CD8-positive, alpha-beta memory T cell (primary cell): ENCODE data around the gene TSPAN9. TPM values are rescaled to one million over a fixed set of nuclear protein-coding genes. Genes with fewer than 3 reads are reported as not detected.
A peak's percentile ranks its signal among the peaks of the same experiment; 100 is the strongest.

ENCODE experiments used
- CTCF ChIA-PET: fragments of 350-600 bp; sonication (Branson Sonifier 250); formaldehyde crosslinking; loops from one replicate; lab custom pipeline; 2021; ENCODE audit warnings: antibody characterized with exemption; lab: Charles Lee
- POLR2A ChIA-PET: fragments of 350-600 bp; sonication (Branson Sonifier 250); formaldehyde crosslinking; loops from one replicate; lab custom pipeline; 2021; ENCODE audit warnings: antibody characterized with exemption; lab: Charles Lee
- DNase-seq, 5 donors: peaks; one replicate each; pipeline versions ENCODE4 v3.0.0 to v3.0.0-alpha.2; 2020 to 2022; ENCODE audit warnings: mixed read lengths in 1 of 5
- H3K27ac ChIP-seq: one replicate; pipeline ENCODE4 v1.7.0; 2013; ENCODE audit warnings: low read depth, mild to moderate bottlenecking, low read length, moderate library complexity
- H3K27me3 ChIP-seq: 2 replicates; pipeline ENCODE4 v1.7.0; 2013; ENCODE audit warnings: low read length, mild to moderate bottlenecking; ENCODE audit not compliant: insufficient read depth, poor library complexity, severe bottlenecking
- H3K36me3 ChIP-seq: 2 replicates; pipeline ENCODE4 v1.7.0; 2013; ENCODE audit warnings: mild to moderate bottlenecking, low read length, moderate library complexity; ENCODE audit not compliant: insufficient read depth
- H3K4me1 ChIP-seq: 2 replicates; pipeline ENCODE4 v1.7.0; 2013; ENCODE audit warnings: mild to moderate bottlenecking, low read length, moderate library complexity; ENCODE audit not compliant: insufficient read depth
- H3K4me3 ChIP-seq: 2 replicates; pipeline ENCODE4 v1.7.0; 2013; ENCODE audit warnings: mild to moderate bottlenecking, low read length
- H3K9me3 ChIP-seq: 2 replicates; pipeline ENCODE4 v1.7.0; 2013; ENCODE audit warnings: mild to moderate bottlenecking, low read length
- H3K27ac Mint-ChIP-seq, 8 donors: one replicate each; pipeline ENCODE4 v1.8.0; 2020 to 2021; ENCODE audit warnings: mixed read lengths in 8 of 8, mild to moderate bottlenecking in 6 of 8, inconsistent platforms in 3 of 8, moderate library complexity in 3 of 8
- H3K27me3 Mint-ChIP-seq, 2 donors: one replicate each; pipeline ENCODE4 v1.8.0; 2020 to 2021; ENCODE audit warnings: mixed read lengths in 2 of 2, mild to moderate bottlenecking in 1 of 2, moderate library complexity in 1 of 2
- H3K36me3 Mint-ChIP-seq, 3 donors: one replicate each; pipeline ENCODE4 v1.8.0; 2020 to 2021; ENCODE audit warnings: mixed read lengths in 3 of 3, inconsistent platforms in 1 of 3, mild to moderate bottlenecking in 1 of 3
- H3K4me1 Mint-ChIP-seq, 3 donors: one replicate each; pipeline ENCODE4 v1.8.0; 2020 to 2021; ENCODE audit warnings: mixed read lengths in 3 of 3, inconsistent platforms in 1 of 3, mild to moderate bottlenecking in 1 of 3
- H3K4me3 Mint-ChIP-seq, 7 donors: one replicate each; pipeline ENCODE4 v1.8.0; 2020 to 2021; ENCODE audit warnings: mixed read lengths in 7 of 7, mild to moderate bottlenecking in 6 of 7, moderate library complexity in 4 of 7, inconsistent platforms in 2 of 7
- H3K9me3 Mint-ChIP-seq, 5 donors: one replicate each; pipeline ENCODE4 v1.8.0; 2020 to 2022; ENCODE audit warnings: mixed read lengths in 5 of 5, mild to moderate bottlenecking in 3 of 5, moderate library complexity in 2 of 5, inconsistent platforms in 1 of 5
- polyA plus RNA-seq: library from polyadenylated mRNA; unstranded; fragments of 300-500 nt; fragmentation: Illumina TruSeq; gene quantifications from one replicate; pipeline ENCODE4 v1.2.3, GENCODE V29; 2021
- total RNA-seq, 2 experiments: library from RNA; stranded (reverse); gene quantifications; one replicate each; pipeline ENCODE4 v1.2.3, GENCODE V29; 2021

TSPAN9 gene
- total and polyA plus RNA-seq, 3 experiments from 2014 or later: 0.33 to 0.79 TPM; not detected in 1

DNA sequence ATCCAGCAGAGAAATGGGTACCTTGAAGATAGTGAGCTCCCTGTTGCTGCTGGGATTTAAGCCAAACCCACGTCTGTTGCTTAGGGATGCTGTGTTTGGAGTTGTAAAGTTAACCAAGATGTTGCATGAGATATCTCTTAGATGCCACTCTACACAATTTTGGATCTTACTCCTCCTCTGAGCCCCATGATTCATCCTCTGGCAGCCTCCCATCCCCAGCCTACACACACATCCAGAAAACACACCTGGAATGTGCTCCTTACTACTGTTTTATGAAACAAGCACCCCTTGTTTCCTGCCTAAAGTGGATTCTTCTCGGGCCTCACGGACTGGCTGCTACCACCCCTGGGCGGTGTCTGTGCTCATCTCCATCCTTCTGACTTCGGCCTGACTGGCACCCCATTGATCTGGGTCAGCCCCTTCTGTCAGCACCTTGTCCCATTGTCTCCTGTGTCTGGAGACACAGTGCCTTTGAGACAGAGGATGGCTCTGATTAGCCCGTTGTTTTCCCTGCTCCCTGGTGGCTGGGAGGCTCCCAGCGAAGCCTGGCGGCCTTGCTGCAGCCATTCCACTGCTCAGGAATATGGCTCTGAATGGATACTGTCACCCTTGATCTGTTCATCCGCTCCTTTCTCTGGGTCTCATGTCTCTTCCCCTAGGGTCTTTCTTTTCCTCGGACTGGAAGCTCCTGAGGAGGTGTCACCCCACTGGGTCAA is 24.3 kb downstream of the TSPAN9 start:
- Mint-ChIP-seq H3K4me3 (no peak overlapping the region), H3K27ac (no peak overlapping the region), H3K9me3 (peaks cover 6 to 25% (median 17%) of the 10 kb centered on the region in 5 donors), H3K27me3 (peaks cover 9 to 17% of the 10 kb centered on the region in 2 donors), H3K36me3 (peaks cover 0 to 14% (median 0%) of the 10 kb centered on the region in 3 donors), H3K4me1 (peaks cover 0 to 16% (median 8%) of the 10 kb centered on the region in 3 donors)
- no peak overlapping the region for H3K4me3 ChIP-seq
- H3K27me3 ChIP-seq: no peaks in the 10 kb centered on the region
- H3K27ac ChIP-seq: no peak overlapping the region
- no peaks in the 10 kb centered on the region for H3K36me3 ChIP-seq
- ChIA-PET POLR2A (no interaction called here), CTCF (no interaction called here)
- no peaks in the 10 kb centered on the region for H3K9me3 ChIP-seq
- DNase-seq: no peak
- H3K4me1 ChIP-seq: peaks cover 7% of the 10 kb centered on the region

DNA sequence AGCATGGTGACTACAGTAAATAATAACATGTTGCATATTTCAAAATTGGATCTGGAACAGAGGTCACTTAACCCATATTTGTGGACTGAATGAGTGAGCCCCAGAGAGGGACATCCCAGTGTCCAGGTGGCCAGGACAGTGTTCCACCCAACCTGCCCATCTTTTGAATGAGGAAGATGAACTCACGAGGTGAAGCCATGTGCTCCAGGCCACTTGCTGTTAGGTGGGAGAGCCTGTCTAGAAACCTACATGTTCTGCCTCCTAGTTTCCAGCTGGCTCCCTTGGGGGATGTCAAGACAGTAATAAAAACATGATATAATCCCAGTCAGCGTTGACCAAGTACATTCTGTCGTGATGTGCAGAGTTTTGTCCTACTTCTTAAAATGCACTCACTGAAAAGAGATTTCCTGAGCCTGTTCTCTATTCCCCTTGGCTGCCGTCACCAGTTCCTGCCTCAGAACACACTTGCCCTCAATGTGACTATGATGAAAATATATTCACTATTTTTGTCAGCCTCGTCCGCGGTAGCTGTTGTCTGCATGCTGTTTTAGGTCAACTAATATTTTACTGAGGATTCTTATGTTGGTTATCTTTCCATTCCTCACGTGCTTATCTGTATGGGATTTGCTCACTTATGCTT is 25.7 kb downstream of the TSPAN9 start:
- POLR2A ChIA-PET: no interaction called here
- H3K9me3 Mint-ChIP-seq: peaks cover 6 to 21% (median 17%) of the 10 kb centered on the region in 5 donors
- no peaks in the 10 kb centered on the region for H3K36me3 ChIP-seq
- CTCF ChIA-PET: no interaction called here
- DNase-seq: no peak
- H3K27me3 ChIP-seq: no peaks in the 10 kb centered on the region
- H3K9me3 ChIP-seq: no peaks in the 10 kb centered on the region
- no peak overlapping the region for H3K4me3 Mint-ChIP-seq
- no peaks in the 10 kb centered on the region for H3K4me1 ChIP-seq
- peaks cover 0 to 8% (median 7%) of the 10 kb centered on the region in 3 donors for H3K4me1 Mint-ChIP-seq
- H3K27ac ChIP-seq: no peak overlapping the region
- H3K4me3 ChIP-seq: no peak overlapping the region
- H3K27me3 Mint-ChIP-seq: peaks cover 9 to 17% of the 10 kb centered on the region in 2 donors
- no peak overlapping the region for H3K27ac Mint-ChIP-seq
- H3K36me3 Mint-ChIP-seq: peaks cover 0 to 14% (median 0%) of the 10 kb centered on the region in 3 donors

DNA sequence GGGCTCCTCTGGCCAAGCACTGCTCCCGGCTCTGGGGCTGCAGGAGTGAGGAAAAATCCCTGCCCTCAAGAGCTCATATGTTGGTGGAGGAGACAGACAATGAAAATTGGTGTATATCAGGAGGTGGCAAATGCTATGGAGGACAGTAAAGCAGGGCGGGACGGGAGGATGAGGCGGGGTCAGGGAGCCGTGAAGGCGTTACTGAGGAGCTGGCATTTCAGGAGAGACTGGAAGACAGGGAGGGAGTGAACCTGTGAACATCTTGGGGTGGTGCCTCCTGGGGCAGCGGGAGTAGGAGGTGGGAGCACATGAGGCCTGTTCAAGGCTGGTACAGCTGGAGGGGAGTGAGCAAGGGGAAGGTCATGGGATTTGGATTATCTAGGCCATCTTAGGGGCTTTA is 26.6 kb downstream of the TSPAN9 start:
- Mint-ChIP-seq H3K27ac (no peak overlapping the region), H3K9me3 (peaks cover 6 to 16% (median 12%) of the 10 kb centered on the region in 5 donors), H3K27me3 (peaks cover 7 to 17% of the 10 kb centered on the region in 2 donors), H3K4me3 (no peak overlapping the region), H3K4me1 (peaks cover 0 to 8% (median 0%) of the 10 kb centered on the region in 3 donors), H3K36me3 (peaks cover 0 to 14% (median 0%) of the 10 kb centered on the region in 3 donors)
- Histone ChIP-seq H3K36me3 (no peaks in the 10 kb centered on the region), H3K27me3 (no peaks in the 10 kb centered on the region), H3K27ac (no peak overlapping the region), H3K4me3 (no peak overlapping the region), H3K4me1 (no peaks in the 10 kb centered on the region), H3K9me3 (no peaks in the 10 kb centered on the region)
- ChIA-PET POLR2A (no interaction called here), CTCF (no interaction called here)
- no peak for DNase-seq

DNA sequence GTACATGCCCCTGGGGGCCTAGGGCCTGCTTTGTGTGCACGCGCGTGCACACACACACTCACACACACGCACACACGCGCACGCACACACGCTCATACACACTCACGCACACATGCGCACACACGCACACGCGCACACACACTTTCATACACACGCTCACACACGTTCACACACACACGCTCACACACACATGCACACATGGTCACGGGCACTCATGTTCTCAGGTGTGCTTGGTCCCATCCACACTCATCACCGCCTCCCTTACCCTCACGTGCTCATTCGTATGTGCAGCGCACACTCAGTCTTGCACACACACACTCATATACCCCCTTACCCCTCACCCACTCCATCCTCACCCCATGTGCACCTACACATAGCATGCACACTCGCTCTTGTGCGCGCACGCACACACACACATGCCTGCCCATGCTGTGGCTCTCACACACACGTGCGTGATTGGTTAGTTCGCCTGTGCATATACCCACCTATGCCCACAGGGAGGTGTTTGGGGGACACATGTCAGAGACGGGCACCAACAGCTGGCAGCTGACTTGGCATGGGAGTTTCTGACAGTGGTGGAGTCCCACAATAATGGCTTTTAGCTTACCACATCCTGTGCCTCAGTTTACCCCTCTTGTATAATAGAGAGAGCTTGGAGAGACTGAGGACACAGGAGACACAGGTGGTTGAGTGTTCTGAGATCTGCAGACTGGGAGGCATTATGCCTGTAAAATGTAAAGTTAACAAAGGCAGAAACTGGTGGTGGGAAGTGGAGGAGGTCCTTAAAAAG is 28.7 kb downstream of the TSPAN9 start:
- Mint-ChIP-seq H3K27me3 (peaks cover 6 to 17% of the 10 kb centered on the region in 2 donors), H3K27ac (no peak overlapping the region), H3K9me3 (peaks cover 0 to 5% (median 0%) of the 10 kb centered on the region in 5 donors), H3K36me3 (no peaks in the 10 kb centered on the region), H3K4me3 (no peak overlapping the region), H3K4me1 (peaks cover 0 to 8% (median 0%) of the 10 kb centered on the region in 3 donors)
- Histone ChIP-seq H3K36me3 (no peaks in the 10 kb centered on the region), H3K4me1 (no peaks in the 10 kb centered on the region), H3K4me3 (no peak overlapping the region), H3K9me3 (no peaks in the 10 kb centered on the region), H3K27me3 (no peaks in the 10 kb centered on the region), H3K27ac (no peak overlapping the region)
- CTCF ChIA-PET: no interaction called here
- POLR2A ChIA-PET: no interaction called here
- no peak for DNase-seq

DNA sequence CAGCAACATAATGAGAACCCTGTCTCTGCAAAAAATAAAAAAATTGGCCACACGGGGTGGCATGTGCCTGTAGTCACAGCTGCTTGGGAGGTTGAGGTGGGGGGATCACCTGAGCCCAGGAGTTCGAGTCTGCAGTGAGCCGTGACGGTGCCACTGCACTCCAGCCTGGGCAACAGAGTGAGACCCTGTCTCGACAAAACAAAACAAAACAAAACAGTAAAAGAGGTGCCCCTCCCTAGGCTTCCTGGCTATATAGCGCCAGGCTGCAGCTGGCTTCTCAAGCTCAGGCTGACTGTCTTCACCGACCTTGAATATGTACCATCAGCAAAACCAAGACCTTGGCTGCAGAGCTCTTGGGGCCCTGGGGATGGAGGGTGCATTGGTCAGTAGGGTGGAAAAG is 29.4 kb downstream of the TSPAN9 start:
- H3K4me3 Mint-ChIP-seq: no peak overlapping the region

DNA sequence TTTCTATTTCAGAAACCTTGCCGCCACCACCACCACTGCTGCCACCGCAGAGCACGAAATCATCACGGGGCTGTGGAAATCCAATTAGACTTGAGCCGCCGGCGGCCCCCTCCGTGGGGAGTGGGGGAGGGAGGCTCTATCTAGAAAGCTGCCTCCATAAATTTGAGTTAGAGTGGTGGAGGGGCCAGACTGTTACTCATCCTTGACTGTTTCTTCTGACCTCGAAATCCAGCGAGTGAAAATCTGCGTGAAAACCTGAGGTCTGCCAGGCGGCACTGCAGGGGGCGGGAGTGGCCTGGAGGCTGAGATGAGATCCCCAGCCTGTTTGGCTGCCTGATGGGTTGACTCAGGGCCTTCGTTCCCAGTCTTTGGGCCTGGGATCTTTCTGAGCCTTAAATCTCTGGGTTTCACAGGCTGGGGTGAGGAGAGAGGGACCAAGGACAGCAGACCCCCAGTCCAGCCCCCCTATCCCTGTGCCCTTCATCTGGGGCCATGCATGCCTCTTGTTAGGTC is 29.9 kb downstream of the TSPAN9 start:
- Histone ChIP-seq H3K36me3 (no peaks in the 10 kb centered on the region), H3K27me3 (no peaks in the 10 kb centered on the region), H3K4me1 (no peaks in the 10 kb centered on the region), H3K27ac (no peak overlapping the region), H3K9me3 (no peaks in the 10 kb centered on the region), H3K4me3 (no peak overlapping the region)
- Mint-ChIP-seq H3K4me1 (peaks cover 0 to 8% (median 0%) of the 10 kb centered on the region in 3 donors), H3K9me3 (no peaks in the 10 kb centered on the region), H3K27me3 (peaks cover 3 to 17% of the 10 kb centered on the region in 2 donors), H3K36me3 (no peaks in the 10 kb centered on the region), H3K27ac (no peak overlapping the region), H3K4me3 (no peak overlapping the region)
- CTCF ChIA-PET: no interaction called here
- POLR2A ChIA-PET: no interaction called here
- no peak for DNase-seq

More for the DNA sequence above, 29.4 kb downstream of the TSPAN9 start:
- peaks cover 4 to 17% of the 10 kb centered on the region in 2 donors for H3K27me3 Mint-ChIP-seq
- Histone ChIP-seq H3K36me3 (no peaks in the 10 kb centered on the region), H3K27ac (no peak overlapping the region), H3K4me3 (no peak overlapping the region), H3K4me1 (no peaks in the 10 kb centered on the region), H3K27me3 (no peaks in the 10 kb centered on the region), H3K9me3 (no peaks in the 10 kb centered on the region)
- H3K36me3 Mint-ChIP-seq: no peaks in the 10 kb centered on the region
- no peak overlapping the region for H3K27ac Mint-ChIP-seq
- no peak for DNase-seq
- CTCF ChIA-PET: no interaction called here
- H3K9me3 Mint-ChIP-seq: peaks cover 0 to 3% (median 0%) of the 10 kb centered on the region in 5 donors
- POLR2A ChIA-PET: no interaction called here
- peaks cover 0 to 8% (median 0%) of the 10 kb centered on the region in 3 donors for H3K4me1 Mint-ChIP-seq

DNA sequence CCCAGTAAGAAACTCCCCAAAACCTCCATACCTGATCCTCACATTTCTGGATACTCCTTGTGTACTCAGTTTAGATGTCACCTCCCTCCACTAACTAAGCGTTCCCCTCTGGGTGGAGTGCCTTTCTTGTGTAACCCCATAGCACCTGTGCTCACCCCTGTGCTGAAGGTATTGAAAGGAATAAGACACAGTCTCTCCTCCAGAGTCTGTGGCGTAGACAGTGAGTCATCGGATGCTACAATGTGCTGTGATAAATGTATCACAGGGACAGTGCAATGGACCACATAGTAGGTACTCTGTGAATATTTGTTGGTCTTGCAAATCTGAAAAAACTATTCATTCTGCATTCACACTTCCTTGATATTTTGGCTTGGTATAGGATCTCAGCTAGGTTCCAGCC is 30.8 kb downstream of the TSPAN9 start:
- H3K4me3 ChIP-seq: no peak overlapping the region
- H3K4me1 ChIP-seq: no peaks in the 10 kb centered on the region
- Mint-ChIP-seq H3K27me3 (peaks cover 4 to 17% of the 10 kb centered on the region in 2 donors), H3K27ac (peak overlapping the region in 1 of 8 donors; percentile 74), H3K36me3 (no peaks in the 10 kb centered on the region), H3K4me3 (no peak overlapping the region), H3K9me3 (no peaks in the 10 kb centered on the region), H3K4me1 (peaks cover 0 to 8% (median 0%) of the 10 kb centered on the region in 3 donors)
- POLR2A ChIA-PET: no interaction called here
- no peaks in the 10 kb centered on the region for H3K27me3 ChIP-seq
- no peak overlapping the region for H3K27ac ChIP-seq
- no peak for DNase-seq
- no peaks in the 10 kb centered on the region for H3K36me3 ChIP-seq
- H3K9me3 ChIP-seq: no peaks in the 10 kb centered on the region
- CTCF ChIA-PET: no interaction called here
